Neural crest cell (in vitro differentiated cells): ENCODE measurements around the gene SYNE2. TPM values are rescaled to one million over a fixed set of nuclear protein-coding genes. Genes with fewer than 3 reads are reported as not detected.

ENCODE experiments used
- DNase-seq: peaks from one replicate; pipeline ENCODE4 v3.0.0; 2021; ENCODE audit warnings: low read depth, mixed read lengths, low spot score
- H3K27ac Mint-ChIP-seq: one replicate; pipeline ENCODE4 v1.8.0; 2021; ENCODE audit warnings: mild to moderate bottlenecking, mixed read lengths; ENCODE audit not compliant: unreplicated experiment
- H3K27me3 Mint-ChIP-seq: 2 replicates; pipeline ENCODE4 v1.8.0; 2021; ENCODE audit warnings: low read depth, mild to moderate bottlenecking, mixed read lengths
- H3K36me3 Mint-ChIP-seq: 2 replicates; pipeline ENCODE4 v1.8.0; 2021; ENCODE audit warnings: low read depth, mild to moderate bottlenecking, mixed read lengths
- H3K4me1 Mint-ChIP-seq: 2 replicates; pipeline ENCODE4 v1.8.0; 2021; ENCODE audit warnings: mixed read lengths
- H3K4me3 Mint-ChIP-seq: one replicate; pipeline ENCODE4 v1.8.0; 2021; ENCODE audit warnings: mild to moderate bottlenecking, mixed read lengths
- H3K9me3 Mint-ChIP-seq: 2 replicates; pipeline ENCODE4 v1.8.0; 2021; ENCODE audit warnings: mixed read lengths
- total RNA-seq: library from RNA; stranded (reverse); gene quantifications from 2 replicates; pipeline ENCODE4 v1.2.1, GENCODE V29; 2021
- TF ChIP-seq, protein P1 (sequence below): fragments of 200-600 bp; sonication (generic); conservative IDR thresholded peaks from 2 replicates; pipeline ENCODE4 v1.5.0; 2021; ENCODE audit warnings: antibody characterized with exemption, mild to moderate bottlenecking

SYNE2 gene
- total RNA-seq, 1 donor from 2014 or later: 84.8 TPM

- TF ChIP-seq, protein P1, sequence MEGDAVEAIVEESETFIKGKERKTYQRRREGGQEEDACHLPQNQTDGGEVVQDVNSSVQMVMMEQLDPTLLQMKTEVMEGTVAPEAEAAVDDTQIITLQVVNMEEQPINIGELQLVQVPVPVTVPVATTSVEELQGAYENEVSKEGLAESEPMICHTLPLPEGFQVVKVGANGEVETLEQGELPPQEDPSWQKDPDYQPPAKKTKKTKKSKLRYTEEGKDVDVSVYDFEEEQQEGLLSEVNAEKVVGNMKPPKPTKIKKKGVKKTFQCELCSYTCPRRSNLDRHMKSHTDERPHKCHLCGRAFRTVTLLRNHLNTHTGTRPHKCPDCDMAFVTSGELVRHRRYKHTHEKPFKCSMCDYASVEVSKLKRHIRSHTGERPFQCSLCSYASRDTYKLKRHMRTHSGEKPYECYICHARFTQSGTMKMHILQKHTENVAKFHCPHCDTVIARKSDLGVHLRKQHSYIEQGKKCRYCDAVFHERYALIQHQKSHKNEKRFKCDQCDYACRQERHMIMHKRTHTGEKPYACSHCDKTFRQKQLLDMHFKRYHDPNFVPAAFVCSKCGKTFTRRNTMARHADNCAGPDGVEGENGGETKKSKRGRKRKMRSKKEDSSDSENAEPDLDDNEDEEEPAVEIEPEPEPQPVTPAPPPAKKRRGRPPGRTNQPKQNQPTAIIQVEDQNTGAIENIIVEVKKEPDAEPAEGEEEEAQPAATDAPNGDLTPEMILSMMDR: no peak
- Mint-ChIP-seq H3K4me3 (no peak overlapping the region), H3K9me3 (no peaks in the 10 kb centered on the region), H3K27me3 (no peaks in the 10 kb centered on the region), H3K4me1 (peaks cover 12% of the 10 kb centered on the region), H3K27ac (no peak overlapping the region), H3K36me3 (peaks cover 25% of the 10 kb centered on the region)
- DNase-seq: no peak
Observed at GRCh38 chr14:63992858-63993257, 140.1 kb downstream of the SYNE2 start.

- peaks cover 29% of the 10 kb centered on the region for H3K36me3 Mint-ChIP-seq
- TF ChIP-seq, protein P1: peak; percentile 29
- no peaks in the 10 kb centered on the region for H3K9me3 Mint-ChIP-seq
- H3K27ac Mint-ChIP-seq: no peak overlapping the region
- no peaks in the 10 kb centered on the region for H3K27me3 Mint-ChIP-seq
- peaks cover 12% of the 10 kb centered on the region for H3K4me1 Mint-ChIP-seq
- H3K4me3 Mint-ChIP-seq: no peak overlapping the region
- DNase-seq: no peak
Observed at GRCh38 chr14:63993992-63994391, 141.2 kb downstream of the SYNE2 start.

DNA sequence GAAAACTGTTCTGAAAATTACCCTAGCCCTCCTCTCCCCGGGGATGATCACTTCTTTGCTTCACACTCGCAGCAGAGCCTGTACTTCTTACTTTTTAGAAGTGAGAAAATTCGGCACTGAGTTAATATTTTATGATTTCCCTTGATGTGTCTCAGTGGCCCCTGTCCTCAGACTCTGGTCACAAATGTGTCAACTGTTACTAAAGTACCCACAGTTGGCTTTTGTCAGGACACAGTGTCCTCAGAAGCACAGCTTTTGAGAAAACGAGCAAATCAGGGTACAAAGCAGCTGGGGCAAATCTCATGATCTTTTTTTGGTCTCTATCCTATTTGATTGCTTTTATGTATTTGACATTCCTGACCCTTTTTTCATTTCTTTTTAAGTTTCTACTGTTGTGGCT lies 142.5 kb downstream of the SYNE2 start:
- DNase-seq: no peak
- Mint-ChIP-seq H3K4me3 (no peak overlapping the region), H3K4me1 (peaks cover 12% of the 10 kb centered on the region), H3K27me3 (no peaks in the 10 kb centered on the region), H3K27ac (no peak overlapping the region), H3K9me3 (no peaks in the 10 kb centered on the region), H3K36me3 (peaks cover 38% of the 10 kb centered on the region)
- TF ChIP-seq, protein P1: no peak

DNA sequence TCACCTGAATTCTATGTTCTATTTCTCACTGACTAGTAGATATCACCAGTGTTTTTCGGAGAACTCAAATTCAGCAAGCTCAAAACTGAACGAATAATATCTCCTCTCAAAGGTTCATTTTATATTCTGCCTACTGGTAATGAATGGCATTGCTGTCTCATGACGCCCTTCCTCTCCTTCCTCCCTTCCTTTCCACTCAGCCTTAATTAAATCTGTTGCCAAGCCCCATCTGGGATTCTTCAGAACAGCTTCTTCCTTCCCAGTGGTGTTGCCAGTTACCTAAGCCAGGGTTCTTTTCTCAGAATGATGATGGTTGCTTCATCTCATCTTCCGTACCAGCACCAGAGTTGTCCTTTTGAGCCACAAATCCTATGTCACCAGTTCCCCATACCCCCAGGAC lies 143.2 kb downstream of the SYNE2 start:
- Mint-ChIP-seq H3K36me3 (peaks cover 39% of the 10 kb centered on the region), H3K27ac (no peak overlapping the region), H3K27me3 (no peaks in the 10 kb centered on the region), H3K4me3 (no peak overlapping the region), H3K4me1 (peaks cover 12% of the 10 kb centered on the region), H3K9me3 (no peaks in the 10 kb centered on the region)
- TF ChIP-seq, protein P1: no peak
- DNase-seq: no peak

GRCh38 chr14:63996625-63997220 lies 143.9 kb downstream of the SYNE2 start:
- Mint-ChIP-seq H3K36me3 (peaks cover 43% of the 10 kb centered on the region), H3K4me3 (no peak overlapping the region), H3K27ac (peak overlapping the region; percentile 14), H3K4me1 (peaks cover 12% of the 10 kb centered on the region), H3K9me3 (no peaks in the 10 kb centered on the region), H3K27me3 (no peaks in the 10 kb centered on the region)
- TF ChIP-seq, protein P1: no peak
- DNase-seq: no peak
